HCT116 (cell line): ENCODE results near the gene SPRN.
"Not testable (repeated sequence)": the region's sequence is repeated elsewhere in the genome, so short reads cannot be mapped to it uniquely, and the experiment has no call there.

Experiments used
- CEBPB ChIP-seq: IDR thresholded peaks from 2 replicates; pipeline ENCODE4 v1.6.1; 2012; ENCODE audit warnings: low read depth
- ELF1 ChIP-seq: IDR thresholded peaks from 2 replicates; pipeline ENCODE4 v1.6.1; 2012; ENCODE audit warnings: low read depth, borderline replicate concordance
- EZH2 ChIP-seq: fragments of 200-600 bp; sonication (generic); IDR thresholded peaks from 2 replicates; pipeline ENCODE4 v1.6.1; 2017; ENCODE audit warnings: antibody characterized with exemption, mixed run types
- EZH2phosphoT487 ChIP-seq: fragments of 200-600 bp; IDR thresholded peaks from 2 replicates; pipeline ENCODE4 v1.6.1; 2018; ENCODE audit warnings: antibody characterized with exemption, borderline replicate concordance
- POLR2A ChIP-seq: IDR thresholded peaks from 2 replicates; pipeline ENCODE4 v1.7.0; 2011; ENCODE audit warnings: borderline replicate concordance; ENCODE audit not compliant: insufficient read depth, insufficient read length; ENCODE audit errors: extremely low read depth
- POLR2AphosphoS5 ChIP-seq: IDR thresholded peaks from 2 replicates; pipeline ENCODE4 v1.6.1; 2011; ENCODE audit warnings: mild to moderate bottlenecking, low read depth, low read length, moderate library complexity
- SIN3A ChIP-seq: IDR thresholded peaks from 2 replicates; pipeline ENCODE4 v1.6.1; 2012; ENCODE audit warnings: low read depth
- TCF7L2 ChIP-seq: IDR thresholded peaks from 2 replicates; pipeline ENCODE4 v1.7.0; 2011; ENCODE audit warnings: borderline replicate concordance, inconsistent platforms; ENCODE audit not compliant: insufficient read depth, insufficient read length; ENCODE audit errors: extremely low read depth
- TF ChIP-seq, protein P1 (sequence below), 3 experiments: fragments of 200-600 bp in 1 of 3; sonication (generic) in 1 of 3; IDR thresholded peaks in 2 of 3; conservative IDR thresholded peaks in 1 of 3; 2 replicates each; pipeline ENCODE4 v1.5.1; 2012 to 2017; ENCODE audit warnings: low read depth in 2 of 3, low read length in 2 of 3, antibody characterized with exemption in 1 of 3, borderline replicate concordance in 1 of 3, control low read depth in 1 of 3, mild to moderate bottlenecking in 1 of 3, mixed read lengths in 1 of 3, mixed run types in 1 of 3, moderate library complexity in 1 of 3; ENCODE audit not compliant: insufficient read depth in 1 of 3
- TF ChIP-seq, protein P2 (sequence below): IDR thresholded peaks from 2 replicates; pipeline ENCODE4 v1.6.1; 2012; ENCODE audit warnings: low read depth
- TF ChIP-seq, protein P3 (sequence below): IDR thresholded peaks from 2 replicates; pipeline ENCODE4 v1.6.1; 2012
- TF ChIP-seq, protein P4 (sequence below): IDR thresholded peaks from 2 replicates; pipeline ENCODE4 v1.6.1; 2011; ENCODE audit warnings: mild to moderate bottlenecking, low read length, moderate library complexity; ENCODE audit not compliant: insufficient replicate concordance; ENCODE audit errors: extremely low read depth

DNA sequence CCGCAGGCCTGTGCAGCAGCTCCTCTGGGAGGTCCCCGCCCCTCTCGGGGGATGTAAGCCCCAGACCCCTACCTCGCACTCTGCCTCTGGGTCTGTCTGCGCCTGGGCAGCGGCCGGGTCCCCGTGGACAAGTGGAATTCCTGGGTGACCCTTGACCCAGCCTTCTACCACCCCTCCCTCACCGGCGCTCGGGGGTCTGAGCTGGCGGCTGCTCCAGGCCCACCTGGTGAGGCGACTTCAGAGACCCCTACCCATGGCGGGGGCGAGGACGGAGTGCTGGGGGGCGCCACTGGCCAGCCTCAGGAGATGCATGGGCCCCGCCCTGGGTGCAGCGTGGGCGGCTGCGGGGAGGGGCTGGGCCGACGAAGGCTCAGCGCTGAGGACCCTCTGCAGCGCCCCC lies 8.4 kb upstream of the SPRN start:
- TF ChIP-seq, protein P1, sequence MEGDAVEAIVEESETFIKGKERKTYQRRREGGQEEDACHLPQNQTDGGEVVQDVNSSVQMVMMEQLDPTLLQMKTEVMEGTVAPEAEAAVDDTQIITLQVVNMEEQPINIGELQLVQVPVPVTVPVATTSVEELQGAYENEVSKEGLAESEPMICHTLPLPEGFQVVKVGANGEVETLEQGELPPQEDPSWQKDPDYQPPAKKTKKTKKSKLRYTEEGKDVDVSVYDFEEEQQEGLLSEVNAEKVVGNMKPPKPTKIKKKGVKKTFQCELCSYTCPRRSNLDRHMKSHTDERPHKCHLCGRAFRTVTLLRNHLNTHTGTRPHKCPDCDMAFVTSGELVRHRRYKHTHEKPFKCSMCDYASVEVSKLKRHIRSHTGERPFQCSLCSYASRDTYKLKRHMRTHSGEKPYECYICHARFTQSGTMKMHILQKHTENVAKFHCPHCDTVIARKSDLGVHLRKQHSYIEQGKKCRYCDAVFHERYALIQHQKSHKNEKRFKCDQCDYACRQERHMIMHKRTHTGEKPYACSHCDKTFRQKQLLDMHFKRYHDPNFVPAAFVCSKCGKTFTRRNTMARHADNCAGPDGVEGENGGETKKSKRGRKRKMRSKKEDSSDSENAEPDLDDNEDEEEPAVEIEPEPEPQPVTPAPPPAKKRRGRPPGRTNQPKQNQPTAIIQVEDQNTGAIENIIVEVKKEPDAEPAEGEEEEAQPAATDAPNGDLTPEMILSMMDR (IDR thresholded peaks at IDR 0.05 in 2 of 3, conservative IDR thresholded peaks at IDR 0.05 in 1 of 3; ENCODE audit: borderline replicate concordance in 1 of 3, insufficient read depth in 1 of 3, low read depth in 2 of 3, low read length in 2 of 3), result not testable (repeated sequence)
- not testable (repeated sequence) for TF ChIP-seq POLR2AphosphoS5, EZH2, POLR2A, CEBPB, ELF1, EZH2phosphoT487, TCF7L2, SIN3A
- TF ChIP-seq, protein P2, sequence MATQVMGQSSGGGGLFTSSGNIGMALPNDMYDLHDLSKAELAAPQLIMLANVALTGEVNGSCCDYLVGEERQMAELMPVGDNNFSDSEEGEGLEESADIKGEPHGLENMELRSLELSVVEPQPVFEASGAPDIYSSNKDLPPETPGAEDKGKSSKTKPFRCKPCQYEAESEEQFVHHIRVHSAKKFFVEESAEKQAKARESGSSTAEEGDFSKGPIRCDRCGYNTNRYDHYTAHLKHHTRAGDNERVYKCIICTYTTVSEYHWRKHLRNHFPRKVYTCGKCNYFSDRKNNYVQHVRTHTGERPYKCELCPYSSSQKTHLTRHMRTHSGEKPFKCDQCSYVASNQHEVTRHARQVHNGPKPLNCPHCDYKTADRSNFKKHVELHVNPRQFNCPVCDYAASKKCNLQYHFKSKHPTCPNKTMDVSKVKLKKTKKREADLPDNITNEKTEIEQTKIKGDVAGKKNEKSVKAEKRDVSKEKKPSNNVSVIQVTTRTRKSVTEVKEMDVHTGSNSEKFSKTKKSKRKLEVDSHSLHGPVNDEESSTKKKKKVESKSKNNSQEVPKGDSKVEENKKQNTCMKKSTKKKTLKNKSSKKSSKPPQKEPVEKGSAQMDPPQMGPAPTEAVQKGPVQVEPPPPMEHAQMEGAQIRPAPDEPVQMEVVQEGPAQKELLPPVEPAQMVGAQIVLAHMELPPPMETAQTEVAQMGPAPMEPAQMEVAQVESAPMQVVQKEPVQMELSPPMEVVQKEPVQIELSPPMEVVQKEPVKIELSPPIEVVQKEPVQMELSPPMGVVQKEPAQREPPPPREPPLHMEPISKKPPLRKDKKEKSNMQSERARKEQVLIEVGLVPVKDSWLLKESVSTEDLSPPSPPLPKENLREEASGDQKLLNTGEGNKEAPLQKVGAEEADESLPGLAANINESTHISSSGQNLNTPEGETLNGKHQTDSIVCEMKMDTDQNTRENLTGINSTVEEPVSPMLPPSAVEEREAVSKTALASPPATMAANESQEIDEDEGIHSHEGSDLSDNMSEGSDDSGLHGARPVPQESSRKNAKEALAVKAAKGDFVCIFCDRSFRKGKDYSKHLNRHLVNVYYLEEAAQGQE, result not testable (repeated sequence)
- TF ChIP-seq, protein P3, sequence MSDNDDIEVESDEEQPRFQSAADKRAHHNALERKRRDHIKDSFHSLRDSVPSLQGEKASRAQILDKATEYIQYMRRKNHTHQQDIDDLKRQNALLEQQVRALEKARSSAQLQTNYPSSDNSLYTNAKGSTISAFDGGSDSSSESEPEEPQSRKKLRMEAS, result not testable (repeated sequence)
- TF ChIP-seq, protein P4, sequence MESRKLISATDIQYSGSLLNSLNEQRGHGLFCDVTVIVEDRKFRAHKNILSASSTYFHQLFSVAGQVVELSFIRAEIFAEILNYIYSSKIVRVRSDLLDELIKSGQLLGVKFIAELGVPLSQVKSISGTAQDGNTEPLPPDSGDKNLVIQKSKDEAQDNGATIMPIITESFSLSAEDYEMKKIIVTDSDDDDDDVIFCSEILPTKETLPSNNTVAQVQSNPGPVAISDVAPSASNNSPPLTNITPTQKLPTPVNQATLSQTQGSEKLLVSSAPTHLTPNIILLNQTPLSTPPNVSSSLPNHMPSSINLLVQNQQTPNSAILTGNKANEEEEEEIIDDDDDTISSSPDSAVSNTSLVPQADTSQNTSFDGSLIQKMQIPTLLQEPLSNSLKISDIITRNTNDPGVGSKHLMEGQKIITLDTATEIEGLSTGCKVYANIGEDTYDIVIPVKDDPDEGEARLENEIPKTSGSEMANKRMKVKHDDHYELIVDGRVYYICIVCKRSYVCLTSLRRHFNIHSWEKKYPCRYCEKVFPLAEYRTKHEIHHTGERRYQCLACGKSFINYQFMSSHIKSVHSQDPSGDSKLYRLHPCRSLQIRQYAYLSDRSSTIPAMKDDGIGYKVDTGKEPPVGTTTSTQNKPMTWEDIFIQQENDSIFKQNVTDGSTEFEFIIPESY, result not testable (repeated sequence)
